ENCODE results near the gene SYTL3. TPM values are rescaled to one million over a fixed set of nuclear protein-coding genes. Genes with fewer than 3 reads are reported as not detected.

Gene SYTL3
- total RNA-seq, 1 experiment from 2014 or later = 0.65 TPM

- CTCF ChIA-PET = interaction anchor here (0.6 kb wide), 1 partner anchor 123 kb away, joined by 3 read pairs; no protein-coding TSS in a partner anchor
- BruUV-seq (replicated peaks) = no TSS peak
- POLR2A ChIA-PET = interaction anchor here (0.9 kb wide), 1 partner anchor 9 kb away, joined by 3 read pairs; no protein-coding TSS in a partner anchor
- no peak for TF ChIP-seq CTCF (IDR thresholded peaks at IDR 0.05; ENCODE audit: unreplicated experiment)
- Mint-ChIP-seq H3K27me3 (ENCODE audit: insufficient read depth, unreplicated experiment) (no peaks in the 10 kb centered on the region), H3K9me3 (ENCODE audit: unreplicated experiment) (no peaks in the 10 kb centered on the region), H3K27ac (ENCODE audit: low read depth, unreplicated experiment) (peak overlapping the region; percentile 82), H3K4me3 (ENCODE audit: unreplicated experiment) (no peak overlapping the region), H3K4me1 (ENCODE audit: insufficient read depth, unreplicated experiment) (peaks cover 41% of the 10 kb centered on the region), H3K36me3 (ENCODE audit: insufficient read depth, unreplicated experiment) (peaks cover 51% of the 10 kb centered on the region)
- intact Hi-C loops (cut with micrococcal nuclease) = no loop called here
- no peak for DNase-seq (ENCODE audit: unreplicated experiment)
These were observed 154.4 kb downstream of the SYTL3 start for GRCh38 chr6:158804207-158804606.

GRCh38 chr6:158805698-158806377 is 156.0 kb downstream of the SYTL3 start:
- intact Hi-C loops (cut with micrococcal nuclease) = no loop called here
- no TSS peak for BruUV-seq (replicated peaks)

GRCh38 chr6:158807515-158808441 is 157.9 kb downstream of the SYTL3 start:
- H3K27ac Mint-ChIP-seq (ENCODE audit: low read depth, unreplicated experiment) = no peak overlapping the region
- H3K4me3 Mint-ChIP-seq (ENCODE audit: unreplicated experiment) = no peak overlapping the region
- ChIA-PET POLR2A (interaction anchor here (1.0 to 1.5 kb wide), 3 partner anchors 9 to 46 kb away, joined by 3 read pairs; no protein-coding TSS in a partner anchor), CTCF (interaction anchor here (0.6 to 2.5 kb wide), 8 partner anchors 10 to 279 kb away, joined by 3 to 11 read pairs (median 4); no protein-coding TSS in a partner anchor)
- H3K9me3 Mint-ChIP-seq (ENCODE audit: unreplicated experiment) = no peaks in the 10 kb centered on the region
- no TSS peak for BruUV-seq (replicated peaks)
- peaks cover 69% of the 10 kb centered on the region for H3K36me3 Mint-ChIP-seq (ENCODE audit: insufficient read depth, unreplicated experiment)
- DNase-seq (ENCODE audit: unreplicated experiment) = no peak
- H3K27me3 Mint-ChIP-seq (ENCODE audit: insufficient read depth, unreplicated experiment) = no peaks in the 10 kb centered on the region
- intact Hi-C loops (cut with micrococcal nuclease) = no loop called here
- TF ChIP-seq CTCF (IDR thresholded peaks at IDR 0.05; ENCODE audit: unreplicated experiment) = no peak
- peaks cover 49% of the 10 kb centered on the region for H3K4me1 Mint-ChIP-seq (ENCODE audit: insufficient read depth, unreplicated experiment)

More at GRCh38 chr6:158805698-158806377, 156.0 kb downstream of the SYTL3 start:
- H3K4me3 Mint-ChIP-seq (ENCODE audit: unreplicated experiment) = no peak overlapping the region
- DNase-seq (ENCODE audit: unreplicated experiment) = no peak
- H3K27me3 Mint-ChIP-seq (ENCODE audit: insufficient read depth, unreplicated experiment) = no peaks in the 10 kb centered on the region
- H3K4me1 Mint-ChIP-seq (ENCODE audit: insufficient read depth, unreplicated experiment) = peaks cover 46% of the 10 kb centered on the region
- H3K9me3 Mint-ChIP-seq (ENCODE audit: unreplicated experiment) = no peaks in the 10 kb centered on the region
- H3K27ac Mint-ChIP-seq (ENCODE audit: low read depth, unreplicated experiment) = peak overlapping the region; percentile 42
- ChIA-PET POLR2A (interaction anchor here (0.6 to 0.7 kb wide), 2 partner anchors 43 to 44 kb away, joined by 3 to 4 read pairs; no protein-coding TSS in a partner anchor), CTCF (interaction anchor here (1.3 kb wide), 1 partner anchor 98 kb away, joined by 4 read pairs; no protein-coding TSS in a partner anchor)
- H3K36me3 Mint-ChIP-seq (ENCODE audit: insufficient read depth, unreplicated experiment) = peaks cover 60% of the 10 kb centered on the region
- TF ChIP-seq CTCF (IDR thresholded peaks at IDR 0.05; ENCODE audit: unreplicated experiment) = no peak

GRCh38 chr6:158808442-158808833 is 158.6 kb downstream of the SYTL3 start:
- ChIA-PET CTCF (interaction anchor here (0.6 to 2.5 kb wide), 7 partner anchors 10 to 279 kb away, joined by 3 to 11 read pairs (median 4); no protein-coding TSS in a partner anchor), POLR2A (interaction anchor here (1.0 to 1.5 kb wide), 3 partner anchors 9 to 45 kb away, joined by 3 read pairs; no protein-coding TSS in a partner anchor)
- no peaks in the 10 kb centered on the region for H3K9me3 Mint-ChIP-seq (ENCODE audit: unreplicated experiment)
- no peak for TF ChIP-seq CTCF (IDR thresholded peaks at IDR 0.05; ENCODE audit: unreplicated experiment)
- intact Hi-C loops (cut with micrococcal nuclease) = no loop called here
- no TSS peak for BruUV-seq (replicated peaks)
- H3K4me3 Mint-ChIP-seq (ENCODE audit: unreplicated experiment) = no peak overlapping the region
- DNase-seq (ENCODE audit: unreplicated experiment) = no peak
- H3K27me3 Mint-ChIP-seq (ENCODE audit: insufficient read depth, unreplicated experiment) = no peaks in the 10 kb centered on the region
- peaks cover 72% of the 10 kb centered on the region for H3K36me3 Mint-ChIP-seq (ENCODE audit: insufficient read depth, unreplicated experiment)
- peaks cover 55% of the 10 kb centered on the region for H3K4me1 Mint-ChIP-seq (ENCODE audit: insufficient read depth, unreplicated experiment)
- no peak overlapping the region for H3K27ac Mint-ChIP-seq (ENCODE audit: low read depth, unreplicated experiment)

All from MCF 10A (cell line).